ENCODE results near the gene PRPF4.

- TF ChIP-seq CTCF (conservative IDR thresholded peaks at IDR 0.05; ENCODE audit: low read length) (no peak), EZH2phosphoT487 (IDR thresholded peaks at IDR 0.05; ENCODE audit: borderline replicate concordance) (no peak)
Observed at GRCh38 chr9:113266174-113266573, 9.3 kb upstream of the PRPF4 start.
